ENCODE results near the gene XPO5. TPM values are rescaled to one million over a fixed set of nuclear protein-coding genes. Genes with fewer than 3 reads are reported as not detected.
A peak's percentile ranks its signal among the peaks of the same experiment; 100 is the strongest.

XPO5 gene
- total RNA-seq, 1 donor: 43.2 TPM

GRCh38 chr6:43510827-43511163 lies 65.0 kb downstream of the XPO5 start:
- no peak for TF ChIP-seq CTCF (IDR thresholded peaks at IDR 0.05; ENCODE audit: insufficient read depth, low read depth, low read length)
- H3K4me3 ChIP-seq (ENCODE audit: low read depth, low read length): peak overlapping the region; percentile 62
- DNase-seq (ENCODE audit: low read depth): no peak

GRCh38 chr6:43509984-43510826 lies 65.6 kb downstream of the XPO5 start, which contains the start of gene LRRC73:
LRRC73 (minus strand) TSS chr6:43510346; CDS start chr6:43509785, 561 bp downstream.
- peak; percentile 84 for DNase-seq (ENCODE audit: low read depth)
- H3K4me3 ChIP-seq (ENCODE audit: low read depth, low read length): peak within 1 kb of the TSS; percentile 62
- TF ChIP-seq CTCF (IDR thresholded peaks at IDR 0.05; ENCODE audit: insufficient read depth, low read depth, low read length): no peak

- H3K4me3 ChIP-seq (ENCODE audit: low read depth, low read length): peak overlapping the region; percentile 62
- no peak for DNase-seq (ENCODE audit: low read depth)
- no peak for TF ChIP-seq CTCF (IDR thresholded peaks at IDR 0.05; ENCODE audit: insufficient read depth, low read depth, low read length)
These were observed 66.5 kb downstream of the XPO5 start for GRCh38 chr6:43509142-43509983.

- no peak overlapping the region for H3K4me3 ChIP-seq (ENCODE audit: low read depth, low read length)
- DNase-seq (ENCODE audit: low read depth): no peak
- no peak for TF ChIP-seq CTCF (IDR thresholded peaks at IDR 0.05; ENCODE audit: insufficient read depth, low read depth, low read length)
These were observed 67.2 kb downstream of the XPO5 start for GRCh38 chr6:43508481-43509141.

GRCh38 chr6:43506667-43507471 lies 69.0 kb downstream of the XPO5 start:
- TF ChIP-seq CTCF (IDR thresholded peaks at IDR 0.05; ENCODE audit: insufficient read depth, low read depth, low read length): peak; percentile 94
- DNase-seq (ENCODE audit: low read depth): peak; percentile 83
- no peak overlapping the region for H3K4me3 ChIP-seq (ENCODE audit: low read depth, low read length)

GRCh38 chr6:43506171-43506570 lies 69.7 kb downstream of the XPO5 start:
- H3K4me3 ChIP-seq (ENCODE audit: low read depth, low read length): no peak overlapping the region
- no peak for DNase-seq (ENCODE audit: low read depth)
- no peak for TF ChIP-seq CTCF (IDR thresholded peaks at IDR 0.05; ENCODE audit: insufficient read depth, low read depth, low read length)
